HK-2 (cell line): Measurements from ENCODE around the gene RPGRIP1L.

Experiments
- DNase-seq: peaks from one replicate; pipeline ENCODE4 v3.0.0-alpha.2; 2018; ENCODE audit not compliant: unreplicated experiment

Gene RPGRIP1L

DNA sequence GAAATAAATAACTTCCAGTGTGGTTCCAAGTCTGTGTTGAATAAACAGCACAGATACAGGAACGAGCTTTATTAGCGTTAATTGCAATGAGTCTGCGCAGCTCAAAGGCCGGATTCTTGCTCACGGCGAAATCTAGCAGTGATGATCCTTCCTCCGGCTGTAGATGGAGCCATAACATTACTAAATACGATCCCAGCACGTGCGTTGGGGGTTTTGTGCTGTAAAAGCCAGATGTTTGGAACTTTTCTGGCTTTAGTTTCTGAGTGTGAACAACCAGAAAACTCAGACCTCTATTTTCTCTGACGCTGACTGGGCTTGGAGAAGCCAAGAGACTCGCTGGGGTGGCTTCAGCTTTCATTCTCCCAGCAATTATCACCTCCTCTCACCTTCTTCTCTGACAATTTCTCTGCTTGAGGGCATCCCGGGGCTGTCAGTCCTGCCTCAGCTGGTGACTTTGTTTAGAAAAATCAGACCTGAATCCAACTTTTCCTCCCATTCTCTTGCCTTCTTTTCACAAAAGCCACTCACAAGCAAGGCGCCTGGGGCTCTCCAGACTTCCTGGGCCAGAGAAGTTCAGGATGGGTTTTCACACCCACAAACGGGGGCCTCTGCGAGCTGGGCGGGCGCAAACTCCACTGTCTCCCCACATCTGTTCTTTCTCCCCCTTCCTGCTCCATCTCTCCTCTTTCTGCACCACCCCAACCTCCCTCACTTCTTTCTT, 153.5 kb downstream of the RPGRIP1L start:
- DNase-seq, result peak; percentile 28
